ENCODE measurements around the gene SNRNP70.
A peak's percentile ranks its signal among the peaks of the same experiment; 100 is the strongest.

SNRNP70 gene

DNA sequence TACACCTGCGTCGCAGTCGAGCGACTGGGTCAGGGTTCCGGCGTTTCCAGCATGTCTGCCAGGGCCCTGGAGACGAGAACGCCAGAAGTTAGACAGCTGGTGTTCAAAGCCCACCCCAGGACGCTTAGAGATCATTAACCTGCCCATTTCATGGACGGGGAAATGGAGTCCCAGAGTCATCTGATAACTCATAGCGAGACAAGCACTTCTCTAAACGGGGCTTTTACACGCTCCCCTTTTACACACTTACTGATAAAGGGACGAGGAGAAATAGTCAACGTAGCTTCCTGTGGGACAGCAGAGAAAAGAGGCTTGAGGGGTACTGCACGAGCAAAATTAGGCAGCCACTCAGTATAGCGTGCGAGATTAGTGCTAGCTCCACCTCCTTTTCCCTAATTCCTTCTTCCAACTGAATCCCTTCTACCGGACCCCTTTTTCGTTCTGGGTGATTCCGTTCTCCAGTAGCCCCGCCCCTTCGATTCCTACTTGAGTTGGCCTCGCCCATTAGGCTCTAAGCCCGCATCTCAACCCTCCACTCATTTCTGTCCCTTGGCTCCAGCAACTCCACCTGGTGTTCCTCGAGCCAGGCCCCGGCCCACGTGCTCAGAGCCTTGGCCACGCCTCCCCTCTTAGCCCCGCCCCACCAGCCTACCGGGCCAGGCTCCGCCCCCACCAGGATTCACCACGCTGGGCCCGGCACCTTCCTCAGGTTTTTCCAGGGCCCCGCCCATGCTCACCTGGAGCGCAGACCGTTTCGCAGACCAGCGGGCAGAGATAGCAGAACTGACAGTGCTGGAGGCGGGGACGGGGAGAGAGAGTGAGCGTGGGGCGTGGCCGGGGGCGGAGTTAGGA is 66.2 kb downstream of the SNRNP70 start:
- in situ Hi-C loops (cut with HindIII; ENCODE audit: low sequenced_read_pairs): no loop called here
- H3K4me3 ChIP-seq (ENCODE audit: low read depth, low read length): peak overlapping the region; percentile 0
- TF ChIP-seq, protein P1, sequence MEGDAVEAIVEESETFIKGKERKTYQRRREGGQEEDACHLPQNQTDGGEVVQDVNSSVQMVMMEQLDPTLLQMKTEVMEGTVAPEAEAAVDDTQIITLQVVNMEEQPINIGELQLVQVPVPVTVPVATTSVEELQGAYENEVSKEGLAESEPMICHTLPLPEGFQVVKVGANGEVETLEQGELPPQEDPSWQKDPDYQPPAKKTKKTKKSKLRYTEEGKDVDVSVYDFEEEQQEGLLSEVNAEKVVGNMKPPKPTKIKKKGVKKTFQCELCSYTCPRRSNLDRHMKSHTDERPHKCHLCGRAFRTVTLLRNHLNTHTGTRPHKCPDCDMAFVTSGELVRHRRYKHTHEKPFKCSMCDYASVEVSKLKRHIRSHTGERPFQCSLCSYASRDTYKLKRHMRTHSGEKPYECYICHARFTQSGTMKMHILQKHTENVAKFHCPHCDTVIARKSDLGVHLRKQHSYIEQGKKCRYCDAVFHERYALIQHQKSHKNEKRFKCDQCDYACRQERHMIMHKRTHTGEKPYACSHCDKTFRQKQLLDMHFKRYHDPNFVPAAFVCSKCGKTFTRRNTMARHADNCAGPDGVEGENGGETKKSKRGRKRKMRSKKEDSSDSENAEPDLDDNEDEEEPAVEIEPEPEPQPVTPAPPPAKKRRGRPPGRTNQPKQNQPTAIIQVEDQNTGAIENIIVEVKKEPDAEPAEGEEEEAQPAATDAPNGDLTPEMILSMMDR (IDR thresholded peaks at IDR 0.05; ENCODE audit: low read depth, low read length): no peak
- no peak for DNase-seq (ENCODE audit: low read depth, low spot score)

DNA sequence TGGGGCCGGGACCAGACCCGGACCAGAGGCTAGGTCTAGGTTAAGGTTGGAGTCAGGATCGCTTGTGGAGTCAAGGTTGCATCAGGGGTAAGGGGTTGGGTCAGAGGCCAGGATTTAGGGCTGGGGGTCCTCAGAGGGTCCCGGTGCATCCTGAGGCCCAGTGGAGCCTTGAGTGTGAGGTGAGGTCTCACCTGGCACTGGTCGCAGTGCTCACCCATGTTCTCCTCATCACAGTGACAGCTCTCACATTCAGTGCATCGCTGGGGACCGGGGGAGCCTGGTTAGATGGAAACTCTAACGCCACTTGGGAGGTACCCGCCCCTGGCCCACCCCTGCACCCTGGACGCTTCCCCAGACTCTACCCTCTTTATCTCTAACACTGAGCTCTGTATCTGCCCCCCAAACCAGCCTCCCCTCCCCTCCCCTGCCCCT is 66.9 kb downstream of the SNRNP70 start:
- in situ Hi-C loops (cut with HindIII; ENCODE audit: low sequenced_read_pairs): no loop called here
- no peak for DNase-seq (ENCODE audit: low read depth, low spot score)
- TF ChIP-seq, protein P1 (IDR thresholded peaks at IDR 0.05; ENCODE audit: low read depth, low read length): no peak
- no peak overlapping the region for H3K4me3 ChIP-seq (ENCODE audit: low read depth, low read length)

DNA sequence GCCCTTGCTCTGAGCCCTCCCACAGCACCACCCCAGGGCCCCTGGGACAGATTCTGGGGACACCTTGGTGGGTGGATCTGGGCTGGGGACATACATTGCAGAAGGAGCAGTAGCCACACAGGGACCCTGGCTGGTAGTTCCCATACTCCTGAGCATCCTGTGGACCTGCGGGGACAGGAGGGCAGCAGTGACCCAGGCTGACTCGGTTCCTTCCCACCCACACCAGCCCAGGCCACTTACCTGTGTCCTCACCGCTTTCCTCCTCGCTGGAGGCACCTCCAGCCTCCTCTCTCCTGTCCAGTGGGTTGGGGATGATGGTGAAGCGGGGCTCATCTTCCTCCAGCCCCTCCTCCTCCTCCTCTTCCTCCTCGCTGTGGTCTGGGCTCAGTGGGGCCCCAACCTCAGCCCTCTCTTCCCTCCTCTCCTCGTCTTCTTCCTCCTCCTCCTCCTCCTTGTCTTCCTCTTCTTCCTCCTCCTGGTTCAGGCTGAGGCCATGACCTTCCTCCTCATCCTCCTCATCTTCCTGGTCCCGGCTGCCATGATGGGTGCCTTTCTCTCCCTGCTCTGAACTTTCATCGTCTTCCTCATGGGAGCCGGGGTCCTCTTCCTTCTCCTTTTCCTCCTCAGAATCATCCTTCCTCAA is 68.0 kb downstream of the SNRNP70 start:
- TF ChIP-seq, protein P1 (IDR thresholded peaks at IDR 0.05; ENCODE audit: low read depth, low read length): no peak
- no peak overlapping the region for H3K4me3 ChIP-seq (ENCODE audit: low read depth, low read length)
- no peak for DNase-seq (ENCODE audit: low read depth, low spot score)
- in situ Hi-C loops (cut with HindIII; ENCODE audit: low sequenced_read_pairs): no loop called here

DNA sequence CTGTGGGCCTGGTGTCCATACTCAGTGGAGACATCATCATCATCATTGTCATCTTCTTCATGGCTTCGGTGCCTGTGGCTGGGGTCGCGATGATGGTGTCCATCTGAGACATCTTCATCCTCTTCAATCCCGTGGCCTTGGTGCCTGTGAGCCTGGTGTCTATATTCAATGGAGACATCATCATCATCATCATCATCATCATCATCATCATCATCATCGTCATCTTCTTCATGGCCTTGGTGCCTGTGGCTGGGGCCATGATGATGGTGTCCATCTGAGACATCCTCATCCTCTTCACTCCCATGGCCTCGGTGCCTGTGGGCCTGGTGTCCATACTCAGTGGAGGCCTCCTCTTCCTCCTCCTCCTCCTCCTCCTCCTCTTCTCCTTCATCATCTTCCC is 69.0 kb downstream of the SNRNP70 start:
- no peak overlapping the region for H3K4me3 ChIP-seq (ENCODE audit: low read depth, low read length)
- in situ Hi-C loops (cut with HindIII; ENCODE audit: low sequenced_read_pairs): no loop called here
- TF ChIP-seq, protein P1 (IDR thresholded peaks at IDR 0.05; ENCODE audit: low read depth, low read length): no peak
- DNase-seq (ENCODE audit: low read depth, low spot score): no peak

DNA sequence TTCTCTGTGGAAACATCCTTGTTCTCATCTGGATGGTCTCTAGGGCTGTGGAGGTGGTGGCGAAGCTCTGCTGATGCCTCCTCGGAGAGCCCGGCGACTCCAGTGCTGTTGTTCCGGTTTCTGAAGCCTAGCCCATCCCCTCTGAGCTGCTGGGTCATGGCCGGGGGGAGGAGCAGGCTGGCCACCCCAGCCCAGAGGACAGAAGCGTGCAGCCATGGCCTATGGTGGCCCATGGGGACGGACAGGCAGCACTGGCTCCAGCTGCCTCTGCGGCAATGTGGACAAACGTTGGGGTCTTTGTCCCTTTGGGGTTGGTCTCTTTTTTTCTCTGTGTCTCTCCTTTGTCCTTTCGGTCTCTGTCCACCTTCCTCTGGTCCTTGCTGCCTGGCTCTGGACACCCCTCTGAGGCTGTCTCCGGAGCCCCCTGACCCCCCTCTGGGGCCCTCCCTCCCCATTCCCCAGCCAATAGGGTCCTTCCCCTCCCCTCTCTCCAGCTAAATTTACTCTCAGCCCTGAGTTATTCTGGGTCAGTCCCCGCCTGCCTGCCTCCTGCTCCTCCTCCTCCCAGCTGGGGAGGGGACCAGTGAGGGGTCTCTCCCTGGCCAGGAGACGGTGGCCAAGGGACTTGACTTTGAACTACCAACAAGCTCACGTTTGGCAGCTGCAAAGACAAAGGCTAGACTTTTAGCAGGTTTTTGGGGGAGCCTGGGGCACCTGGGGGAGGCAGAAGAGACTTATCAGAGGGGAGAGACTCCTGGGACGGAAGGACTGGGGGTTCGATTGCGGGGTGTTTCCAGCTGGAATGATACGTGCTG is 70.0 kb downstream of the SNRNP70 start, which contains the start of gene HRC:
HRC (minus strand) TSS at position 392 of the 815 bp plus-strand sequence; CDS start at position 233, 159 bp downstream.
- in situ Hi-C loops (cut with HindIII; ENCODE audit: low sequenced_read_pairs): no loop called here
- no peak for DNase-seq (ENCODE audit: low read depth, low spot score)
- TF ChIP-seq, protein P1 (IDR thresholded peaks at IDR 0.05; ENCODE audit: low read depth, low read length): no peak
- no peak within 1 kb of the TSS for H3K4me3 ChIP-seq (ENCODE audit: low read depth, low read length)

DNA sequence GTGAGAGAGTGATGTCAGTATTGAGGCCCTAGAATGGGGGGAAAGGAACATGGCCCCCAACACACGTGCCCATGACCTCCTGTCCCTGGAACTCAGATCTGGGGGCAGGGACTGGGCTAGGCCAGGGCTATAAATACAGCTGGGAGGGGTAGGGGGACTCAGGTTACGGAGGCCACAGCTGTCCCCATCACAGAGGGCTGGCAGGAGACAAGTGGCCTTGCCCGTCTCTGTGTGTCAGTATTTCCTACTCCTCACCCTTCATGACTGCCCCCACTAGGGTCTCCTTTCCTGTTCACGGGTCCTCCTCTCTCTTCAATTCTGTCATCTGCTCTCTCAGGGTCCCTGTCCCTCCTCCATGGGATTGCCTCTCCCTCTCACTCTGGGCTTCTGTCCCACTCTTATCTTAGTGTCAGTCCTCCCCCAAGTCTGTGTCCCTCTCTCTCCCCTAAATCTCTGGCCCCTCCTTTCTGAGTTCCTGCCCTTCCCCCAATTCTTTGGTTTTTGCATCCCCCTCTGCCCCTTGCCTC is 70.6 kb downstream of the SNRNP70 start:
- no peak overlapping the region for H3K4me3 ChIP-seq (ENCODE audit: low read depth, low read length)
- in situ Hi-C loops (cut with HindIII; ENCODE audit: low sequenced_read_pairs): no loop called here
- TF ChIP-seq, protein P1 (IDR thresholded peaks at IDR 0.05; ENCODE audit: low read depth, low read length): no peak
- DNase-seq (ENCODE audit: low read depth, low spot score): no peak

Measured in astrocyte of the spinal cord (primary cell).